Upper lobe of left lung (tissue), 6 donors: ENCODE results near the gene IFNG-AS1. TPM values are rescaled to one million over a fixed set of nuclear protein-coding genes. Genes with fewer than 3 reads are reported as not detected.

Experiments used
- ATAC-seq, 2 donors: fragments of 200-7000 bp; cut with Tn5 transposase; one replicate each; pipeline ENCODE4 v1.9.1; 2022; ENCODE audit warnings: mild to moderate bottlenecking in 2 of 2, moderate library complexity in 2 of 2; ENCODE audit not compliant: low FRiP score in 2 of 2
- DNase-seq, 2 donors: peaks; one replicate each; pipeline ENCODE4 v3.0.0-alpha.2; 2019 to 2020
- H3K27ac ChIP-seq, 4 donors: fragments of 200-600 bp; sonication (generic); one replicate each; pipeline ENCODE4 v1.5.1; 2016 to 2019
- H3K27me3 ChIP-seq, 4 donors: fragments of 200-600 bp; sonication (generic); one replicate each; pipeline ENCODE4 v1.5.1; 2017 to 2019
- H3K36me3 ChIP-seq, 4 donors: fragments of 200-600 bp; sonication (generic); one replicate each; pipeline ENCODE4 v1.5.1; 2016 to 2019
- H3K4me1 ChIP-seq, 4 donors: fragments of 200-600 bp; sonication (generic); one replicate each; pipeline ENCODE4 v1.5.1; 2018 to 2019
- H3K4me3 ChIP-seq, 4 donors: fragments of 200-600 bp; sonication (generic); one replicate each; pipeline ENCODE4 v1.5.1; 2017 to 2019; ENCODE audit warnings: mild to moderate bottlenecking in 2 of 4, moderate library complexity in 1 of 4
- H3K9me3 ChIP-seq, 4 donors: fragments of 200-600 bp; sonication (generic); one replicate each; pipeline ENCODE4 v1.5.1; 2018 to 2019
- EP300 ChIP-seq, 4 donors: sonication (generic); formaldehyde crosslinking; IDR thresholded peaks; one replicate each; pipeline ENCODE4 v1.5.1; 2017; ENCODE audit warnings: antibody characterized with exemption in 4 of 4, control low read depth in 2 of 4
- POLR2A ChIP-seq, 4 donors: fragments of 450-650 bp; IDR thresholded peaks; one replicate each; pipeline ENCODE4 v1.5.1; 2016 to 2017; ENCODE audit warnings: antibody characterized with exemption in 4 of 4, mild to moderate bottlenecking in 2 of 4
- POLR2AphosphoS5 ChIP-seq, 2 donors: sonication (generic); formaldehyde crosslinking; IDR thresholded peaks; one replicate each; pipeline ENCODE4 v1.5.1; 2017; ENCODE audit warnings: antibody characterized with exemption in 2 of 2
- WGBS, 2 donors: methylation state at CpG; one replicate each; pipeline ENCODE4 v1.1.5; 2017 to 2018; 5-methylcytosine and 5-hydroxymethylcytosine counted together
- total RNA-seq, 6 donors: library from RNA; depleted of rRNA in 4 of 6; stranded (reverse); fragments of >200 nt in 4 of 6; gene quantifications; one replicate each; pipeline versions ENCODE4 v1.1.0 to v1.2.1, GENCODE V29; 2016 to 2021
- TF ChIP-seq, protein P1 (sequence below), 6 experiments: fragments of 450-650 bp in 4 of 6; fragments of 200-600 bp in 2 of 6; sonication (generic) in 2 of 6; IDR thresholded peaks; one replicate each; pipeline ENCODE4 v1.5.1; 2016 to 2019; ENCODE audit warnings: antibody characterized with exemption in 6 of 6
- donor health status: DM: no; HTN: no; CAD: no; lungs with moderate emphysema.
- donor health status: DM: no; HTN: yes; CAD: no; lungs with severe emphysema.

Gene IFNG-AS1
- total RNA-seq, 6 donors from 2014 or later: 0.17 to 5.2 (median 1.7) TPM; not detected in 2

DNA sequence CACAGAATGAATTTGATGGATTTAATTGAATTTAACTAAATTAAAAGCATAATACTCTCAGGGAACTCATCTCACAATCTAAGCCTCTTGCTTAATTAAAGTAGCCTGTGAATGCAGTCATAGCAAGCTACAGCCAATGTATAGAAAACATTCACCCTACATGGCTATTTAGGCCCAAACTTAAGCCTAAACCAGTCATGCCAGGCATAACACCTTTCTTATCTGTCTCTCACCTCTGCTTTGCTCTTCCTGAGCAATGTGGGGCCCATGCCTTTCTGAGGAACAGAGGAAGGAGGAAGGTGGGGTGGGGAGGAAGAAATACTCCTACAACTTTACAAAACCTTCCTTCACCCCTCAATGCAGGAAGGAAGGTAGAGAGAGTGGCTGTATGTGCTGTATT is 29.1 kb downstream of the IFNG-AS1 start:
- no peaks in the 10 kb centered on the region for H3K27me3 ChIP-seq
- H3K36me3 ChIP-seq: no peaks in the 10 kb centered on the region
- DNase-seq (no peak), ATAC-seq (no peak)
- no peak overlapping the region for H3K27ac ChIP-seq
- no peak overlapping the region for H3K4me3 ChIP-seq
- TF ChIP-seq, protein P1, sequence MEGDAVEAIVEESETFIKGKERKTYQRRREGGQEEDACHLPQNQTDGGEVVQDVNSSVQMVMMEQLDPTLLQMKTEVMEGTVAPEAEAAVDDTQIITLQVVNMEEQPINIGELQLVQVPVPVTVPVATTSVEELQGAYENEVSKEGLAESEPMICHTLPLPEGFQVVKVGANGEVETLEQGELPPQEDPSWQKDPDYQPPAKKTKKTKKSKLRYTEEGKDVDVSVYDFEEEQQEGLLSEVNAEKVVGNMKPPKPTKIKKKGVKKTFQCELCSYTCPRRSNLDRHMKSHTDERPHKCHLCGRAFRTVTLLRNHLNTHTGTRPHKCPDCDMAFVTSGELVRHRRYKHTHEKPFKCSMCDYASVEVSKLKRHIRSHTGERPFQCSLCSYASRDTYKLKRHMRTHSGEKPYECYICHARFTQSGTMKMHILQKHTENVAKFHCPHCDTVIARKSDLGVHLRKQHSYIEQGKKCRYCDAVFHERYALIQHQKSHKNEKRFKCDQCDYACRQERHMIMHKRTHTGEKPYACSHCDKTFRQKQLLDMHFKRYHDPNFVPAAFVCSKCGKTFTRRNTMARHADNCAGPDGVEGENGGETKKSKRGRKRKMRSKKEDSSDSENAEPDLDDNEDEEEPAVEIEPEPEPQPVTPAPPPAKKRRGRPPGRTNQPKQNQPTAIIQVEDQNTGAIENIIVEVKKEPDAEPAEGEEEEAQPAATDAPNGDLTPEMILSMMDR (IDR thresholded peaks at IDR 0.05): no peak
- TF ChIP-seq EP300 (IDR thresholded peaks at IDR 0.05) (no peak), POLR2AphosphoS5 (IDR thresholded peaks at IDR 0.05) (no peak), POLR2A (IDR thresholded peaks at IDR 0.05) (no peak)
- no peaks in the 10 kb centered on the region for H3K4me1 ChIP-seq
- no peaks in the 10 kb centered on the region for H3K9me3 ChIP-seq

DNA sequence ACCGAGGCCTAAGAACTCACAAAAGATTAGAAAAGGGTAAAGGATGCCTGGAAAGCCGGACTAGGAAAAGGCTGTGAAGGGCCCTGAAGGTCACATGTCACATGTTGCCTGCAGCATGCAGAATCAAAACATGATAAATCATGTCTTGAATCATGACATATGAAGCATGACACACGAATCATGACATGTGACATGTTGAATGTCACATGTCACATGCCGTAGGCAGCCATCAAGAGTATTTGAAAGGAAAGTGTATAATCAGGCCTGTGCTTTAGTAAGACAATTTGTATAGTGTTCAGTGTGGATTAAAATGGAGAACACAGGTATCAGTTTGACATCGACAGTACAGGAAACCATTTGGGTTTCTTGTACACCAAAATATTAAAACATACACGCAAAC is 30.8 kb downstream of the IFNG-AS1 start:
- Histone ChIP-seq H3K4me1 (no peaks in the 10 kb centered on the region), H3K27ac (no peak overlapping the region), H3K36me3 (no peaks in the 10 kb centered on the region), H3K9me3 (no peaks in the 10 kb centered on the region), H3K27me3 (no peaks in the 10 kb centered on the region), H3K4me3 (no peak overlapping the region)
- DNase-seq (no peak), ATAC-seq (no peak)
- WGBS, 2 donors: 89% methylated on average over 6 of the region's 6 CpGs
- TF ChIP-seq EP300 (IDR thresholded peaks at IDR 0.05) (no peak), POLR2AphosphoS5 (IDR thresholded peaks at IDR 0.05) (no peak), POLR2A (IDR thresholded peaks at IDR 0.05) (no peak)
- TF ChIP-seq, protein P1 (IDR thresholded peaks at IDR 0.05): no peak

DNA sequence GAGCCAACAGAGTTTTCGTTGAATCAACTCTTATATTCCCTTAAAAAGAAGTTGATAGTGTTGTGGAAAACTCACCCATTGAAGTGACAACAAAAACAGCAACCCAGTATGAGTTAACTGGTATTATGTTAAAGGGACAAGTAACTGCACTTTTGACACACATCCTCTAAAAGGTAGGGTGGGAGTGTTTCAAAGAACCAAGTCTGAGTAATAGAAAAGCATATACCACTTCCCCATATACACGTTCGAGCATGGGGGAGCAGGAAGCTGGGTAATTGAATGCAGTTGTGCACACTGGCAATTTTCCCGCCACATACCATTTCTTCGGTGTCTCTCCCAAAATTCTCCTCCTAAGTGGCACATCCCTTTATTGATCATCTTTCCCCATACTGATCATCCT is 31.5 kb downstream of the IFNG-AS1 start:
- TF ChIP-seq, protein P1 (IDR thresholded peaks at IDR 0.05): no peak
- TF ChIP-seq EP300 (IDR thresholded peaks at IDR 0.05) (no peak), POLR2AphosphoS5 (IDR thresholded peaks at IDR 0.05) (no peak), POLR2A (IDR thresholded peaks at IDR 0.05) (no peak)
- no peak overlapping the region for H3K27ac ChIP-seq
- no peaks in the 10 kb centered on the region for H3K27me3 ChIP-seq
- ATAC-seq (no peak), DNase-seq (no peak)
- no peaks in the 10 kb centered on the region for H3K36me3 ChIP-seq
- H3K4me3 ChIP-seq: no peak overlapping the region
- H3K4me1 ChIP-seq: no peaks in the 10 kb centered on the region
- no peaks in the 10 kb centered on the region for H3K9me3 ChIP-seq
- 70 to 80% methylated on average over 5 of the region's 5 CpGs for WGBS, 2 donors

DNA sequence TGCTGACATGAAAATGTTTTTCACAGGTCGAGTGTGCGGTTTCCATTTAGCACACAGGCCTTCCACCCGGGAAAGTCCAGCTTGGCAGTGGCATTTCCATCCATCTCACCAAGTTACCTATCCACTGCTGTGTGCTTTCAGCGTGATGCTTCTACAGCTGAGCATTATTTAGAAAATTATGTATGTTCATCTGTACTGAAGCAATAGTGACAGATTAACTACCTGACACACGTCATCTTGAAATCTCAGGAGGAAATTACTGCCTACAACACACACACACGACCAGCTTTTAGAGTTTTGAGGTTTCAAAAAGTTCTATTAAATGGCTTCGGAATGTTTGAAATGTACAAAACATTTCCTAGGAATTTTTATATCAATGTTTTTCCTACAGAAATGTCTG is 39.4 kb downstream of the IFNG-AS1 start:
- Histone ChIP-seq H3K27ac (no peak overlapping the region), H3K27me3 (no peaks in the 10 kb centered on the region), H3K4me3 (no peak overlapping the region), H3K9me3 (no peaks in the 10 kb centered on the region), H3K4me1 (no peaks in the 10 kb centered on the region), H3K36me3 (no peaks in the 10 kb centered on the region)
- ATAC-seq: no peak
- TF ChIP-seq, protein P1 (IDR thresholded peaks at IDR 0.05): no peak
- no peak for TF ChIP-seq EP300 (IDR thresholded peaks at IDR 0.05)
- TF ChIP-seq POLR2A (IDR thresholded peaks at IDR 0.05): no peak
- TF ChIP-seq POLR2AphosphoS5 (IDR thresholded peaks at IDR 0.05): no peak
- WGBS, 2 donors: 77 to 82% methylated on average over 7 of the region's 7 CpGs
- no peak for DNase-seq

DNA sequence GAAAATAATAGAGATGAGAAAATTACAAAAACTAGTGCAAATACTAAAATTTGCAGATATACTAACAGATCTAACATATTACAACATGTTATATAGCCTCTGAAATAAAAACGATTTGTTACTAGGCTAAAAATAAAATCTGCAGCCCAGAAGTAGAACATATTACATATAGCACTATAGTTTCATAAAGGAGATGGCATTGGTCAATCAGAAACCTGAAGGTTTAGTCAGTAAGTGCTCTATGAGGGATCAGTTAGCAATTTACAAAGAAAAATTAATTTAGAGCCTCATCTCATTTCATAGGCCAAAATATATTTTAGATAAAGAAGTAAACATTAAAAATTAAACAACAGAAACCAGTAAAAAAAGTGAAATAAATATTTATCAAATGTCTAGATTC is 41.0 kb downstream of the IFNG-AS1 start:
- no peak overlapping the region for H3K27ac ChIP-seq
- ATAC-seq: no peak
- 70 to 71% methylated on average over 1 of the region's 1 CpG for WGBS, 2 donors

More for the DNA sequence above, 41.0 kb downstream of the IFNG-AS1 start:
- no peaks in the 10 kb centered on the region for H3K4me1 ChIP-seq
- no peak overlapping the region for H3K4me3 ChIP-seq
- TF ChIP-seq POLR2A (IDR thresholded peaks at IDR 0.05) (no peak), EP300 (IDR thresholded peaks at IDR 0.05) (no peak), POLR2AphosphoS5 (IDR thresholded peaks at IDR 0.05) (no peak)
- TF ChIP-seq, protein P1 (IDR thresholded peaks at IDR 0.05): no peak
- H3K9me3 ChIP-seq: no peaks in the 10 kb centered on the region
- no peaks in the 10 kb centered on the region for H3K27me3 ChIP-seq
- H3K36me3 ChIP-seq: no peaks in the 10 kb centered on the region
- no peak for DNase-seq
